Testis (tissue), 3 donors: ENCODE measurements around the gene FCHSD2. TPM values are rescaled to one million over a fixed set of nuclear protein-coding genes. Genes with fewer than 3 reads are reported as not detected.
"Not testable (repeated sequence)": the region's sequence is repeated elsewhere in the genome, so short reads cannot be mapped to it uniquely, and the experiment has no call there.

Experiments
- DNase-seq: peaks from one replicate; pipeline ENCODE4 v3.0.0-alpha.2; 2019
- H3K27ac ChIP-seq, 2 donors: fragments of 200-600 bp; sonication (generic); one replicate each; pipeline ENCODE4 v1.5.1; 2019
- H3K27me3 ChIP-seq: fragments of 200-600 bp; sonication (generic); one replicate; pipeline ENCODE4 v1.5.1; 2019
- H3K36me3 ChIP-seq: fragments of 200-600 bp; sonication (generic); one replicate; pipeline ENCODE4 v1.5.1; 2017; ENCODE audit warnings: low read depth; ENCODE audit errors: missing control alignments
- H3K4me1 ChIP-seq: fragments of 200-600 bp; sonication (generic); one replicate; pipeline ENCODE4 v1.5.1; 2019
- H3K4me3 ChIP-seq, 2 donors: fragments of 200-600 bp; sonication (generic); one replicate each; pipeline ENCODE4 v1.5.1; 2017 to 2019
- H3K9me3 ChIP-seq: fragments of 200-600 bp; sonication (generic); one replicate; pipeline ENCODE4 v1.5.1; 2017
- POLR2A ChIP-seq: fragments of 450-650 bp; IDR thresholded peaks from one replicate; pipeline ENCODE4 v1.6.1; 2017; ENCODE audit warnings: antibody characterized with exemption, mild to moderate bottlenecking, moderate library complexity
- WGBS, 2 donors: methylation state at CpG; one replicate each; pipeline ENCODE4 v1.1.5; 2018; 5-methylcytosine and 5-hydroxymethylcytosine counted together
- intact Hi-C: fragments of 100-400 bp; cut with DNase I; formaldehyde crosslinking; loops from one replicate; pipeline ENCODE4 v1.15.1; 2023; ENCODE audit warnings: low total_unique reads
- polyA plus RNA-seq: library from polyadenylated mRNA; stranded (reverse); fragments of 350-450 nt; fragmentation: Illumina TruSeq; extraction: RNeasy Lipid Tissue Mini Kit (QIAGEN cat#74804); gene quantifications from one replicate; pipeline ENCODE4 v1.2.3, GENCODE V29; 2014; ENCODE audit warnings: low read depth, low replicate concordance; ENCODE audit not compliant: insufficient read depth
- total RNA-seq, 2 donors: library from RNA; depleted of rRNA; stranded (reverse); fragments of >200 nt; gene quantifications; one replicate each; pipeline ENCODE4 v1.2.3, GENCODE V29; 2016
- TF ChIP-seq, protein P1 (sequence below), 3 experiments: fragments of 450-650 bp in 2 of 3; fragments of 200-600 bp in 1 of 3; sonication (generic) in 1 of 3; IDR thresholded peaks; one replicate each; pipeline ENCODE4 v1.5.1; 2016 to 2019; ENCODE audit warnings: antibody characterized with exemption in 3 of 3, mild to moderate bottlenecking in 2 of 3, moderate library complexity in 1 of 3

FCHSD2 gene
- total and polyA plus RNA-seq, 3 donors from 2014 or later: 44.0 to 69.6 (median 65.9) TPM

GRCh38 chr11:72860010-72860409 is 282.1 kb downstream of the FCHSD2 start:
- Histone ChIP-seq H3K4me1 (peaks cover 29% of the 10 kb centered on the region), H3K4me3 (no peak overlapping the region), H3K27me3 (no peaks in the 10 kb centered on the region), H3K36me3 (no peaks in the 10 kb centered on the region), H3K9me3 (no peaks in the 10 kb centered on the region), H3K27ac (no peak overlapping the region)
- TF ChIP-seq, protein P1, sequence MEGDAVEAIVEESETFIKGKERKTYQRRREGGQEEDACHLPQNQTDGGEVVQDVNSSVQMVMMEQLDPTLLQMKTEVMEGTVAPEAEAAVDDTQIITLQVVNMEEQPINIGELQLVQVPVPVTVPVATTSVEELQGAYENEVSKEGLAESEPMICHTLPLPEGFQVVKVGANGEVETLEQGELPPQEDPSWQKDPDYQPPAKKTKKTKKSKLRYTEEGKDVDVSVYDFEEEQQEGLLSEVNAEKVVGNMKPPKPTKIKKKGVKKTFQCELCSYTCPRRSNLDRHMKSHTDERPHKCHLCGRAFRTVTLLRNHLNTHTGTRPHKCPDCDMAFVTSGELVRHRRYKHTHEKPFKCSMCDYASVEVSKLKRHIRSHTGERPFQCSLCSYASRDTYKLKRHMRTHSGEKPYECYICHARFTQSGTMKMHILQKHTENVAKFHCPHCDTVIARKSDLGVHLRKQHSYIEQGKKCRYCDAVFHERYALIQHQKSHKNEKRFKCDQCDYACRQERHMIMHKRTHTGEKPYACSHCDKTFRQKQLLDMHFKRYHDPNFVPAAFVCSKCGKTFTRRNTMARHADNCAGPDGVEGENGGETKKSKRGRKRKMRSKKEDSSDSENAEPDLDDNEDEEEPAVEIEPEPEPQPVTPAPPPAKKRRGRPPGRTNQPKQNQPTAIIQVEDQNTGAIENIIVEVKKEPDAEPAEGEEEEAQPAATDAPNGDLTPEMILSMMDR (IDR thresholded peaks at IDR 0.05): no peak
- no peak for TF ChIP-seq POLR2A
- intact Hi-C loops: no loop called here
- WGBS, 2 donors: 91 to 95% methylated on average over 4 of the region's 4 CpGs
- no peak for DNase-seq

DNA sequence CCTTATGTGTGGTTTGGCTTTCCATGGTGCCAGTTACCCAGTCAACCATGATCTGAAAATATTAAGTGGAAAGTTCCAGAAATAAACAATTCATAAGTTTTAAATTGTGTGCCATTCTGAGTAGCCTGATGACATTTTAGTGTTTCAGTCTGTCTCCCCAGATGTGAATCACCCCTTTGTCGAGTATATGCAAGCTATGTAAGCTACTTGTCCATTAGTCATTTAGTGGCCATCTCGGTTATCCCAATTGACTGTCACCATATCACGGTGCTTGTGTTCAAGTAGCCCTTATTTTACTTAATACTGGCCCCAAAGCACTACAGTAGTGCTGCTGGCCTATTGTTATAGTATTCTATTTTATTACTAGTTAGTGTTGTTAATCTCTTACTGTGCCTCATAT is 283.0 kb downstream of the FCHSD2 start:
- Histone ChIP-seq H3K9me3 (no peaks in the 10 kb centered on the region), H3K36me3 (no peaks in the 10 kb centered on the region), H3K27me3 (no peaks in the 10 kb centered on the region), H3K27ac (no peak overlapping the region), H3K4me3 (no peak overlapping the region), H3K4me1 (peaks cover 24% of the 10 kb centered on the region)
- intact Hi-C loops: no loop called here
- no peak for DNase-seq
- 87 to 100% methylated on average over 3 of the region's 3 CpGs for WGBS, 2 donors
- no peak for TF ChIP-seq POLR2A
- TF ChIP-seq, protein P1 (IDR thresholded peaks at IDR 0.05): no peak

DNA sequence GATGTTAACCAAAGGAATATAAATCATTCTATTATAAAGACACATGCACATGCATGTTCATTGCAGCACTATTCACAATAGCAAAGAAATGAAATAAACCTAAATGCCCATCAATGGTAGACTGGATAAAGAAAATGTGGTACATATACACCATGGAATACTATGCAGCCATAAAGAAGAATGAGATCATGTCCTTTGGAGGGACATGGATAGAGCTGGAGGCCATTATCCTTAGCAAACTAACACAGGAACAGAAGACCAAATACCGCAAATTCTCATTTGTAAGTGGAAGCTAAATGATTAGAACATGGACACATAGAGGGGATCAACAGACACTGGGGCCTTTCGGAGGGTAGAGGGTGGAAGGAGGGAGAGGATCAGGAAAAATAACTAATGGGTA is 283.9 kb downstream of the FCHSD2 start:
- H3K27me3 ChIP-seq, H3K36me3 ChIP-seq, H3K4me3 ChIP-seq, DNase-seq, H3K27ac ChIP-seq, intact Hi-C loops, H3K9me3 ChIP-seq: not testable (repeated sequence)
- WGBS, 2 donors: 96 to 99% methylated on average over 2 of the region's 2 CpGs
- peaks cover 24% of the 10 kb centered on the region for H3K4me1 ChIP-seq

GRCh38 chr11:72856551-72857345 is 285.4 kb downstream of the FCHSD2 start:
- no peak for DNase-seq
- Histone ChIP-seq H3K4me1 (peaks cover 18% of the 10 kb centered on the region), H3K4me3 (no peak overlapping the region), H3K9me3 (no peaks in the 10 kb centered on the region), H3K27me3 (no peaks in the 10 kb centered on the region), H3K27ac (peak overlapping the region; percentile 16 to 42), H3K36me3 (no peaks in the 10 kb centered on the region)
- intact Hi-C loops: no loop called here
- TF ChIP-seq, protein P1 (IDR thresholded peaks at IDR 0.05): no peak
- TF ChIP-seq POLR2A: no peak
- 24 to 27% methylated on average over 3 of the region's 3 CpGs for WGBS, 2 donors

GRCh38 chr11:72856065-72856464 is 286.1 kb downstream of the FCHSD2 start:
- Histone ChIP-seq H3K36me3 (no peaks in the 10 kb centered on the region), H3K4me1 (peaks cover 18% of the 10 kb centered on the region), H3K27ac (peak overlapping the region in 1 of 2 donors; percentile 3), H3K4me3 (no peak overlapping the region), H3K9me3 (no peaks in the 10 kb centered on the region), H3K27me3 (no peaks in the 10 kb centered on the region)
- TF ChIP-seq POLR2A: no peak
- TF ChIP-seq, protein P1 (IDR thresholded peaks at IDR 0.05): no peak
- DNase-seq: peak; percentile 66
- 28 to 46% methylated on average over 3 of the region's 3 CpGs for WGBS, 2 donors
- intact Hi-C loops: no loop called here
